Karpas-422 (cell line): ENCODE data around the gene LMAN2L. TPM values are rescaled to one million over a fixed set of nuclear protein-coding genes. Genes with fewer than 3 reads are reported as not detected.

ENCODE experiments used
- DNase-seq: peaks from one replicate; pipeline ENCODE4 v3.0.0-alpha.2; 2015
- H2AFZ ChIP-seq: fragments of 200-600 bp; sonication (generic); 2 replicates; pipeline ENCODE4 v1.6.1; 2014; ENCODE audit warnings: antibody characterized with exemption, low read length, mixed read lengths
- H3K27ac ChIP-seq: fragments of 200-600 bp; sonication (generic); 2 replicates; pipeline ENCODE4 v1.5.1; 2014; ENCODE audit warnings: mild to moderate bottlenecking, low read length, moderate library complexity
- H3K27me3 ChIP-seq: fragments of 200-600 bp; sonication (generic); 2 replicates; pipeline ENCODE4 v1.6.1; 2014; ENCODE audit warnings: low read length, mixed read lengths
- H3K36me3 ChIP-seq: fragments of 200-600 bp; sonication (generic); 2 replicates; pipeline ENCODE4 v1.6.1; 2014; ENCODE audit warnings: low read length, mixed read lengths; ENCODE audit not compliant: insufficient read depth
- H3K4me1 ChIP-seq: fragments of 200-600 bp; sonication (generic); 2 replicates; pipeline ENCODE4 v1.6.1; 2014; ENCODE audit warnings: mild to moderate bottlenecking, low read length, mixed read lengths
- H3K4me2 ChIP-seq: fragments of 200-600 bp; sonication (generic); 2 replicates; pipeline ENCODE4 v1.6.1; 2014; ENCODE audit warnings: low read length, low read depth, mild to moderate bottlenecking; ENCODE audit not compliant: poor library complexity, severe bottlenecking
- H3K4me3 ChIP-seq: fragments of 200-600 bp; sonication (generic); 2 replicates; pipeline ENCODE4 v1.5.1; 2014; ENCODE audit warnings: mild to moderate bottlenecking, antibody characterized with exemption, low read length, mixed read lengths
- H3K79me2 ChIP-seq: fragments of 200-600 bp; sonication (generic); 2 replicates; pipeline ENCODE4 v1.6.1; 2014; ENCODE audit warnings: mild to moderate bottlenecking, low read length, mixed read lengths
- H3K9ac ChIP-seq: fragments of 200-600 bp; sonication (generic); 2 replicates; pipeline ENCODE4 v1.6.0; 2014; ENCODE audit warnings: low read length
- H3K9me2 ChIP-seq: fragments of 200-600 bp; sonication (generic), shearing (Covaris generic); replicated peaks from 2 replicates; pipeline ENCODE4 v1.6.0; 2014; ENCODE audit warnings: mild to moderate bottlenecking, low read length, moderate library complexity; ENCODE audit not compliant: insufficient read depth
- H3K9me3 ChIP-seq: fragments of 300-700, 200-600 bp; sonication (generic); 2 replicates; pipeline ENCODE4 v1.6.1; 2014; ENCODE audit warnings: low read length, mixed read lengths
- H4K20me1 ChIP-seq: fragments of 200-600 bp; sonication (generic); 2 replicates; pipeline ENCODE4 v1.6.1; 2014; ENCODE audit warnings: mild to moderate bottlenecking, antibody characterized with exemption, low read length, low read depth; ENCODE audit not compliant: insufficient read depth
- total RNA-seq: library from RNA; depleted of rRNA; stranded (reverse); fragments of >200 nt; shearing (Covaris generic); gene quantifications from 2 replicates; pipeline ENCODE4 v1.2.3, GENCODE V29; 2014; ENCODE audit warnings: low replicate concordance

The LMAN2L gene
- total RNA-seq, 1 experiment from 2014 or later, result 6.3 TPM

DNA sequence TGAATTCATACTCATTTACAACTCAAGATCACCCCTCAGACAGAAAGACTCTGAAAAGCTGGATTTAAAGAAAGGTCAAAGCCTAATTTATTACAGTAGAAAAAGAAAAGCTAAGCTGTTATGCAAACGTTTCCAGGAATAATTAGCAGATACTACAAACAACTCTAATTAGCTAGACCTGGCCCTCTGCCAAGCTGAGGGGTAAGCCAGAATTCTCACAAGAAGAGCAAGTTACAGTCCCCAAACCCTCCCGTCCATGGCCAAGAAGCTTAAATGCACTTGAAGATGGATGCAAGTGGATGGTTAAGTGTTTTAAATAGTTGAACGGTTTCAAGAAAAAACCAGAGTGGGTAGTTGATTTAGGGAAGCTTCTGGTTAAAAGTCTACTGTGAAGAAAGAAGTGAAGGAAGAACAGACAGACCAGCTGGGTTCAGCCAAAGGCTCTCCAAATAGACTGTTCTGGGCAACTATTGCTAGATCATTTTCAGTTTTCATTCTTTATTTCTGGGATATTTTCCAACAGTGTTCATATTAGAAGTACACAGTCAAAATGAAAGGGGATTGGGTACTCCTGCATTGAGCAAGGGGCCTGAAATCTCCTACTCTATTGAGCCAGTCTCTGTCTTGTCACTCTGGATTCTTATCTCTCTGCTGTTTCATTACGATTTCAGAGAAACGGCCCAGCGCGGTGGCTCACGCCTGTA, 4.8 kb downstream of the LMAN2L start:
- H3K36me3 ChIP-seq, result peaks cover 26% of the 10 kb centered on the region; the same call in 1 of the 2 replicates
- DNase-seq, result no peak

DNA sequence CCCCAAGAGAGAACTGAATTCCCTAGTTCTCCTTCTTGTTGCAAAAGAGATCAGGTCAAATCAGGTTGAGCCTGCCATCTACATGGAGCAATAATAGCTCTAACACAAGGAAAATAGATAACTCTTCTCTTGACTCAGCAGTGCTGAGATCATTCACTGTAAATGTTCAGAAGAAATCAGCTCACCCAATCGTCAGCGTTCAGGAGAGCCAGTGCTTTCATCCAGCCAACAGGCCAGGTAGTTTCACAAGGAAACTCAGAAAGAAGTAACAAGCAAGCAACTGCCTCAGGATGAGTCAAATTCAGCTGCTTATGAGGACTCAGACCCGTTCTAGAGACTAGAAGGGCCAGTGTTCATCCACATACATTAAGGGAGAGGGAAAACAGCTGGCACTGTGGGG, 5.9 kb downstream of the LMAN2L start:
- H3K4me1 ChIP-seq, result peaks cover 9% of the 10 kb centered on the region
- H3K9me3 ChIP-seq, result no peaks in the 10 kb centered on the region
- H3K79me2 ChIP-seq, result peaks cover 20% of the 10 kb centered on the region
- H3K36me3 ChIP-seq, result peaks cover 26% of the 10 kb centered on the region; the same call in 1 of the 2 replicates
- H4K20me1 ChIP-seq, result no peaks in the 10 kb centered on the region
- H3K4me2 ChIP-seq, result no peak overlapping the region
- H3K4me3 ChIP-seq, result no peak overlapping the region
- H3K27me3 ChIP-seq, result no peaks in the 10 kb centered on the region
- no peaks in the 10 kb centered on the region for H3K9me2 ChIP-seq
- DNase-seq, result no peak
- H3K9ac ChIP-seq, result no peak overlapping the region
- H3K27ac ChIP-seq, result no peak overlapping the region
- H2AFZ ChIP-seq, result no peak overlapping the region

More for the DNA sequence above, 4.8 kb downstream of the LMAN2L start:
- H2AFZ ChIP-seq, result no peak overlapping the region
- no peaks in the 10 kb centered on the region for H3K27me3 ChIP-seq
- H3K9me3 ChIP-seq, result no peaks in the 10 kb centered on the region
- no peaks in the 10 kb centered on the region for H3K9me2 ChIP-seq
- H3K4me2 ChIP-seq, result no peak overlapping the region
- peaks cover 11% of the 10 kb centered on the region for H3K4me1 ChIP-seq
- H4K20me1 ChIP-seq, result no peaks in the 10 kb centered on the region
- H3K4me3 ChIP-seq, result no peak overlapping the region
- peaks cover 28% of the 10 kb centered on the region for H3K79me2 ChIP-seq
- no peak overlapping the region for H3K27ac ChIP-seq
- no peak overlapping the region for H3K9ac ChIP-seq

DNA sequence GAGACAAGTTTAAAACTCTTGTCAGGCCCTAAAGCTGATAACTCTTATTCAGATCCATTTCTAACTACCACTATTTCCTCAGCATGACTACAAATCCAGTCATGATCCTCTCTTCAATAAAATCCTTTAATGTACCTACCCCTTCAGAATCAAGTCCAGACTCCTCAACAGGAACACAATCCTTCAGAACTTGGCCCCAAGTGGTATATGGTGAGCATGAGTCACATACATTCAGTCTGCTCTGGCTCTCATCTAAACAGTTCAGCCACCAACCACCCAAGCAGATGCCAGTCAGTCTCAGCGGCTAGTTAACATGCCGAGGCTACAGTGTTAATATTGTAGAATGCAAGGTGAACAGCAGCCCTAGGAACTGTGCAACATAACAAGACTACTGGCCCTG, 9.7 kb downstream of the LMAN2L start:
- no peaks in the 10 kb centered on the region for H3K9me2 ChIP-seq
- no peak overlapping the region for H2AFZ ChIP-seq
- no peak overlapping the region for H3K4me2 ChIP-seq
- H3K36me3 ChIP-seq, result peaks cover 32% of the 10 kb centered on the region; the same call in 1 of the 2 replicates
- no peaks in the 10 kb centered on the region for H3K79me2 ChIP-seq
- no peak overlapping the region for H3K9ac ChIP-seq
- H3K4me1 ChIP-seq, result no peaks in the 10 kb centered on the region
- no peaks in the 10 kb centered on the region for H4K20me1 ChIP-seq
- H3K27ac ChIP-seq, result no peak overlapping the region
- no peaks in the 10 kb centered on the region for H3K9me3 ChIP-seq
- H3K27me3 ChIP-seq, result no peaks in the 10 kb centered on the region
- no peak overlapping the region for H3K4me3 ChIP-seq
- DNase-seq, result no peak

DNA sequence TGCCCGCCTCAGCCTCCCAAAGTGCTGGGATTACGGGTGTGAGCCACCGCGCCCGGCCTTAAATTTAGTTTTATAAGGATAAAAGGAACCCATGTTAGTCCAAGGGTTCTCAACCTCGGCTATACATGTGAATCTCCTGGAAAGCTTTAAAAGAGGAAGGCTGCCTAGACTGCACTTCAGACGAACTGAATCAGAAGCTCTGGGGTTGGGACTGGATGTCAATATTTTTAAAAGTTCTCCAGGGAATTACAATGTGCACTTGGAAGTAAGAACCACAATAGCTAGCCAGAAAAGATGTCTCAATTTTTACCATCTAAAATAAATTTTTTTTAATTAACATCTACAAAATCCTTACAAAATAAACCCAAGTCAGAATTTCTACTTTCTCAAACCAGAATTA, 10.1 kb downstream of the LMAN2L start:
- no peak for DNase-seq
- Histone ChIP-seq H3K36me3 (peaks cover 30% of the 10 kb centered on the region; the same call in 1 of the 2 replicates), H3K9ac (no peak overlapping the region)

DNA sequence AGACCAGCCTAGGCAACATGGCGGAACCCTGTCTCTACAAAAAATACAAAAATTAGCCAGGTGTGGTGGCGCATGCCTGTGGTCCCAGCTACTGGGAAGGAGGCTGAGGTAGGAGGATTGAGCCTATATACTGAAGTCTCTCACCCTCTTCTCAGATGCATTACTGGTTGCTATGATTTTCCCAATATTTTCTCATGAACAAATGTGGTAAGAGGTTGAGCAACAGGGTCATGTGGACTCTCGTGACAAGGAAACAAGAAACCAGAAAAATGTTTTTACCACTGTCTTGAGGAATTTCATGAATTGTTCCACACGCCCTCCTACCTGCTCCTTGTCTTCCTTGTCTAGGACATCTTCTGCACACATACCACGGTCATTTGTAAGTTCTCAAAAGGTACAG, 12.4 kb downstream of the LMAN2L start:
- Histone ChIP-seq H3K4me1 (no peaks in the 10 kb centered on the region), H3K9me2 (no peaks in the 10 kb centered on the region), H3K27me3 (no peaks in the 10 kb centered on the region), H2AFZ (no peak overlapping the region), H3K9ac (no peak overlapping the region), H3K79me2 (no peaks in the 10 kb centered on the region), H3K27ac (no peak overlapping the region), H4K20me1 (no peaks in the 10 kb centered on the region), H3K4me3 (no peak overlapping the region), H3K36me3 (peaks cover 16% of the 10 kb centered on the region; the same call in 1 of the 2 replicates), H3K9me3 (no peaks in the 10 kb centered on the region), H3K4me2 (no peak overlapping the region)
- DNase-seq, result no peak

More for the DNA sequence above, 10.1 kb downstream of the LMAN2L start:
- no peak overlapping the region for H3K4me3 ChIP-seq
- no peaks in the 10 kb centered on the region for H3K27me3 ChIP-seq
- H3K4me2 ChIP-seq, result no peak overlapping the region
- no peaks in the 10 kb centered on the region for H3K79me2 ChIP-seq
- no peaks in the 10 kb centered on the region for H3K9me2 ChIP-seq
- H3K9me3 ChIP-seq, result no peaks in the 10 kb centered on the region
- H3K27ac ChIP-seq, result no peak overlapping the region
- no peaks in the 10 kb centered on the region for H3K4me1 ChIP-seq
- no peaks in the 10 kb centered on the region for H4K20me1 ChIP-seq
- H2AFZ ChIP-seq, result no peak overlapping the region

DNA sequence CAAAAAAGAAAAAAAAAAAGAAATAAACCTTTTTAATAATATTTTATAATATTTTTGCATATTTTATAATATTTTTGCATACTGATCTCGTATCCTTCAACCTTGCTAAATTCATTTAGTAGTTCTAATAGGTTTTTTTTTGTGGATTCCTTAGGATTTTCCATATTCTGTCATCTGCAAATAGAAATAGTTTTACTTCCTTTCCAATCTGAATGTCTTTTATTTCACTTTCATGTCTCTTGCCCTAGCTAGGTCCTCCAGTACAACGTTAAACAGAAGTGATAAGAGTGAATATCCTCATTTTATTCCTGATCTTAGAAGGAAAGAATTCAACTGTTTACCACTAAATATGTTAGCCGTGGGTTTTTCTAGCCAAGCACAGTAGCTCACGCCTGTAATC, 13.7 kb downstream of the LMAN2L start:
- H4K20me1 ChIP-seq, result no peaks in the 10 kb centered on the region
- H3K9me3 ChIP-seq, result no peaks in the 10 kb centered on the region
- no peaks in the 10 kb centered on the region for H3K79me2 ChIP-seq
- no peaks in the 10 kb centered on the region for H3K9me2 ChIP-seq
- H3K4me2 ChIP-seq, result no peak overlapping the region
- no peaks in the 10 kb centered on the region for H3K27me3 ChIP-seq
- no peak for DNase-seq
- peaks cover 16% of the 10 kb centered on the region; the same call in 1 of the 2 replicates for H3K36me3 ChIP-seq
- H3K4me1 ChIP-seq, result no peaks in the 10 kb centered on the region
- no peak overlapping the region for H3K27ac ChIP-seq
- H3K4me3 ChIP-seq, result no peak overlapping the region
- no peak overlapping the region for H3K9ac ChIP-seq
- H2AFZ ChIP-seq, result no peak overlapping the region

DNA sequence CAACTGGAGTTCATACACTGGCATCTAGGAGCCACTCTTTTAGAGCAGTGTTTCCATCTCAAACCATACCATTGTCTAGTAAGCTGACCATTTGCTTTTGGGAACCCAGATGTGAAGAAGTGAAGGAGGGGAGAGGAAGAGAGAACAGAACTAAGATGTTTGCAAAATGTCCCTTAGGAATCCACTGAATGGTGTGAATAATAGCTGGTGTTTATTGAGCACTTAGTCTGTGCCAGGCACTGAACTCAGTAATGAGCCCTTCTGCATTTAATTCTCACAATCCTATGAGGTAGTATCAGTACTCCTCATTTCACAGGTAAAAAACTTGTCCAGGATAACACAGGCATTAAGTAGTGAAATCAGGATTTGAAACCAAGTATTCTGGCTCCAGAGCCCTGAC, 23.5 kb downstream of the LMAN2L start:
- Histone ChIP-seq H3K4me3 (no peak overlapping the region), H2AFZ (no peak overlapping the region), H4K20me1 (no peaks in the 10 kb centered on the region), H3K9ac (no peak overlapping the region), H3K27me3 (no peaks in the 10 kb centered on the region), H3K4me1 (no peaks in the 10 kb centered on the region), H3K27ac (no peak overlapping the region), H3K9me3 (no peaks in the 10 kb centered on the region), H3K9me2 (no peaks in the 10 kb centered on the region), H3K36me3 (no peaks in the 10 kb centered on the region), H3K4me2 (no peak overlapping the region), H3K79me2 (no peaks in the 10 kb centered on the region)
- DNase-seq, result no peak

DNA sequence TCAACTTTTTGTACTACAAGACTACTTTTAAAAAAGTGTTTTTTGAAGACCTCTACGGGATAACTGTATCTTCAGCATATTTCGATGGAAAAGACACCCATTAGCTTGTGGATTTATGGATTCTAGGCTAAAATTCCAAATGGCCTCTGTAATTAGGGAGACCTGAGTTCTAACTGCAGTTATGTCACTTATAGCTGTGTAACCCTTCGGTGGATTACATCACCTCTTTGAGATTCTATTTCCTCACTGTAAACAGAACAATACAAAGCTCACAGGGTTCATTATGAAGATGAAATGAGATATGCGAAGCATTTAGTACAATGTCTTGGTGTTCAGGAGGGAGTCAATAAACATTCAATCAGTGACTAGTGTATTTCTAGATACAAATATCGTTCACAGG, 24.2 kb downstream of the LMAN2L start:
- no peaks in the 10 kb centered on the region for H3K9me2 ChIP-seq
- H3K27me3 ChIP-seq, result no peaks in the 10 kb centered on the region
- no peak overlapping the region for H3K9ac ChIP-seq
- no peaks in the 10 kb centered on the region for H4K20me1 ChIP-seq
- no peaks in the 10 kb centered on the region for H3K4me1 ChIP-seq
- no peaks in the 10 kb centered on the region for H3K79me2 ChIP-seq
- H3K9me3 ChIP-seq, result no peaks in the 10 kb centered on the region
- no peak overlapping the region for H2AFZ ChIP-seq
- H3K4me2 ChIP-seq, result no peak overlapping the region
- H3K27ac ChIP-seq, result no peak overlapping the region
- no peak overlapping the region for H3K4me3 ChIP-seq
- no peak for DNase-seq
- H3K36me3 ChIP-seq, result no peaks in the 10 kb centered on the region; the same call in 1 of the 2 replicates
